GM23338 (cell line): ENCODE results near the gene SLC38A9. TPM values are rescaled to one million over a fixed set of nuclear protein-coding genes. Genes with fewer than 3 reads are reported as not detected.

Experiments used
- ATAC-seq: fragments of 200-7000 bp; cut with Tn5 transposase; 3 replicates; pipeline ENCODE4 v1.9.1; 2020
- DNase-seq: peaks from one replicate; pipeline ENCODE4 v3.0.0-alpha.2; 2015; ENCODE audit warnings: low spot score
- H2AFZ ChIP-seq: fragments of 200-600 bp; sonication (generic); 2 replicates; pipeline ENCODE4 v1.8.0; 2016; ENCODE audit warnings: antibody characterized with exemption, mild to moderate bottlenecking, moderate library complexity
- H3F3A ChIP-seq: fragments of 200-600 bp; sonication (generic); replicated peaks from 2 replicates; pipeline ENCODE4 v1.8.0; 2017; ENCODE audit warnings: antibody characterized with exemption, mixed run types, low read depth
- H3K27ac ChIP-seq: fragments of 200-600 bp; sonication (generic); 2 replicates; pipeline ENCODE4 v1.6.1; 2016; ENCODE audit warnings: low read depth
- H3K27me3 ChIP-seq: fragments of 200-600 bp; sonication (generic); 2 replicates; pipeline ENCODE4 v1.8.0; 2016; ENCODE audit warnings: mild to moderate bottlenecking, mixed run types, moderate library complexity; ENCODE audit not compliant: insufficient read depth
- H3K36me3 ChIP-seq: fragments of 200-600 bp; sonication (generic); 2 replicates; pipeline ENCODE4 v1.8.0; 2016; ENCODE audit warnings: mild to moderate bottlenecking; ENCODE audit not compliant: insufficient read depth
- H3K4me1 ChIP-seq: fragments of 200-600 bp; sonication (generic); 2 replicates; pipeline ENCODE4 v1.8.0; 2016; ENCODE audit warnings: mild to moderate bottlenecking, moderate library complexity; ENCODE audit not compliant: insufficient read depth
- H3K4me2 ChIP-seq: fragments of 200-600 bp; sonication (generic); 2 replicates; pipeline ENCODE4 v1.7.1; 2017; ENCODE audit warnings: mixed run types
- H3K4me3 ChIP-seq: fragments of 200-600 bp; sonication (generic); 2 replicates; pipeline ENCODE4 v1.6.1; 2016; ENCODE audit warnings: mixed run types
- H3K79me2 ChIP-seq: fragments of 200-600 bp; sonication (generic); replicated peaks from 2 replicates; pipeline ENCODE4 v1.8.0; 2017; ENCODE audit warnings: mild to moderate bottlenecking; ENCODE audit not compliant: insufficient read depth
- H3K9me2 ChIP-seq: fragments of 200-600 bp; sonication (generic); 2 replicates; pipeline ENCODE4 v1.8.0; 2017; ENCODE audit not compliant: insufficient read depth
- H4K20me1 ChIP-seq: fragments of 200-600 bp; sonication (generic); replicated peaks from 2 replicates; pipeline ENCODE4 v1.8.0; 2017; ENCODE audit warnings: mild to moderate bottlenecking; ENCODE audit not compliant: insufficient read depth
- H3K27ac Mint-ChIP-seq: 2 replicates; pipeline ENCODE4 v1.8.0; 2020; ENCODE audit warnings: inconsistent platforms, mild to moderate bottlenecking, moderate library complexity, mixed read lengths
- H3K27me3 Mint-ChIP-seq: 3 replicates; pipeline ENCODE4 v1.8.0; 2022; ENCODE audit warnings: low read depth, mild to moderate bottlenecking, moderate library complexity, mixed read lengths, inconsistent platforms; ENCODE audit not compliant: insufficient read depth, poor library complexity
- H3K36me3 Mint-ChIP-seq: 3 replicates; pipeline ENCODE4 v1.8.0; 2021; ENCODE audit warnings: low read depth, mild to moderate bottlenecking, inconsistent platforms, moderate library complexity, mixed read lengths
- H3K4me1 Mint-ChIP-seq: 3 replicates; pipeline ENCODE4 v1.8.0; 2020; ENCODE audit warnings: mild to moderate bottlenecking, inconsistent platforms, mixed read lengths
- H3K4me3 Mint-ChIP-seq: 3 replicates; pipeline ENCODE4 v1.8.0; 2021; ENCODE audit warnings: moderate library complexity, mild to moderate bottlenecking, inconsistent platforms, mixed read lengths
- H3K9me3 Mint-ChIP-seq: 3 replicates; pipeline ENCODE4 v1.8.0; 2020; ENCODE audit warnings: moderate library complexity, mild to moderate bottlenecking, inconsistent platforms, mixed read lengths
- CREB1 ChIP-seq: fragments of 250-450 bp; sonication (Bioruptor Pico); IDR thresholded peaks from 2 replicates; pipeline ENCODE4 v1.5.0; 2020; ENCODE audit warnings: low read depth, mild to moderate bottlenecking, moderate library complexity
- CTCF ChIP-seq, 2 experiments: fragments of 200-600 bp in 1 of 2; sonication (generic) in 1 of 2; conservative IDR thresholded peaks; 2 replicates each; pipeline versions ENCODE4 v1.5.1 to v1.6.1; 2016 to 2017; ENCODE audit warnings: antibody characterized with exemption in 2 of 2, low read depth in 2 of 2, mild to moderate bottlenecking in 2 of 2, moderate library complexity in 1 of 2
- ETS1 ChIP-seq: IDR thresholded peaks from 2 replicates; pipeline ENCODE4 v1.6.1; 2016; ENCODE audit warnings: antibody characterized with exemption
- EZH2 ChIP-seq: fragments of 200-600 bp; sonication (generic); IDR thresholded peaks from one replicate; pipeline ENCODE4 v1.8.0; 2017; ENCODE audit warnings: antibody characterized with exemption, mild to moderate bottlenecking, low read depth; ENCODE audit not compliant: unreplicated experiment
- EZH2phosphoT487 ChIP-seq: fragments of 200-600 bp; sonication (generic); IDR thresholded peaks from one replicate; pipeline ENCODE4 v1.8.1; 2018; ENCODE audit warnings: antibody characterized with exemption; ENCODE audit not compliant: unreplicated experiment
- JUNB ChIP-seq: IDR thresholded peaks from one replicate; pipeline ENCODE4 v1.6.1; 2016; ENCODE audit warnings: antibody characterized with exemption; ENCODE audit not compliant: unreplicated experiment
- NANOG ChIP-seq: IDR thresholded peaks from 2 replicates; pipeline ENCODE4 v1.6.1; 2016; ENCODE audit warnings: antibody characterized with exemption, borderline replicate concordance
- POLR2AphosphoS5 ChIP-seq: IDR thresholded peaks from 2 replicates; pipeline ENCODE4 v1.6.1; 2016; ENCODE audit warnings: antibody characterized with exemption, low read depth
- REST ChIP-seq: IDR thresholded peaks from one replicate; pipeline ENCODE4 v1.6.1; 2018; ENCODE audit warnings: antibody characterized with exemption; ENCODE audit not compliant: unreplicated experiment
- STAT1 ChIP-seq: IDR thresholded peaks from one replicate; pipeline ENCODE4 v1.6.1; 2016; ENCODE audit warnings: antibody characterized with exemption; ENCODE audit not compliant: unreplicated experiment
- ZNF114 ChIP-seq: fragments of 250-450 bp; sonication (Bioruptor Pico); IDR thresholded peaks from 2 replicates; pipeline ENCODE4 v1.5.0; 2020; ENCODE audit warnings: mild to moderate bottlenecking, moderate library complexity
- ZNF331 ChIP-seq: fragments of 250-450 bp; sonication (Bioruptor Pico); IDR thresholded peaks from 2 replicates; pipeline ENCODE4 v1.5.0; 2020; ENCODE audit warnings: low read depth, mild to moderate bottlenecking, moderate library complexity
- polyA plus RNA-seq: library from polyadenylated mRNA; unstranded; fragments of >200 nt; fragmentation: Nextera tagmentation; extraction: Ambion mirVana; gene quantifications from 2 replicates; pipeline ENCODE4 v1.2.1, GENCODE V29; 2016
- total RNA-seq: library from RNA; depleted of rRNA; stranded (reverse); fragments of >200 nt; shearing (Covaris generic); gene quantifications from 2 replicates; pipeline ENCODE4 v1.2.3, GENCODE V29; 2014
- TF ChIP-seq, protein P1 (sequence below): fragments of 250-450 bp; sonication (Bioruptor Pico); IDR thresholded peaks from 2 replicates; pipeline ENCODE4 v1.5.0; 2020; ENCODE audit warnings: mild to moderate bottlenecking, moderate library complexity

Gene SLC38A9
- total and polyA plus RNA-seq, 2 experiments from 2014 or later, result 30.8 to 64.8 TPM

DNA sequence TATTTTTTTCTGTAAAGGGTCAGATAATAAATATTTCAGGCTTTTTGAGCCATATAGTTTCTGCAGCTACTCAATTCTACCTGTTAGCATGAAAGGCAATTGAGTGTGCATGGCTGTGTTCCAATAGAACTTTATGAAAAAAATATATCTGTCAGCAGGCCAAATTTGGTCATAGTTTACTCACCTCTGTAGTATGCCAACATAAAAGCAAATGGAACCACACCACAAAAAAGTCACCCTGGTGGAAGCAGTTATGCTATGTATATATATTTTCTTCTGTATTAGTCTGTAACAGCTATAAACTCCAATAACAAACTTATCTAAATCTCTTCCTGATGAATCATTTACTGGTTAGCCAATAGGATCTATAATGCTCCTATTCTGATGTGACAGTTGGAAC lies 3.4 kb downstream of the SLC38A9 start:
- H3K36me3 ChIP-seq, result no peaks in the 10 kb centered on the region; the same call in none of the 2 replicates
- H3K79me2 ChIP-seq, result peaks cover 56% of the 10 kb centered on the region
- H3K9me3 Mint-ChIP-seq, result peaks cover 4% of the 10 kb centered on the region; the same call in 1 of the 3 replicates
- H3K4me1 ChIP-seq, result no peaks in the 10 kb centered on the region
- peaks cover 27% of the 10 kb centered on the region; the same call in 2 of the 3 replicates for H3K36me3 Mint-ChIP-seq
- peaks cover 7% of the 10 kb centered on the region for H3K27me3 Mint-ChIP-seq
- no peaks in the 10 kb centered on the region for H3K27me3 ChIP-seq
- ATAC-seq (no peak), DNase-seq (no peak)
- no peak for TF ChIP-seq CTCF (conservative IDR thresholded peaks at IDR 0.05; ENCODE audit: low read depth in 2 of 2)
- TF ChIP-seq ETS1, result no peak
- TF ChIP-seq, protein P1, sequence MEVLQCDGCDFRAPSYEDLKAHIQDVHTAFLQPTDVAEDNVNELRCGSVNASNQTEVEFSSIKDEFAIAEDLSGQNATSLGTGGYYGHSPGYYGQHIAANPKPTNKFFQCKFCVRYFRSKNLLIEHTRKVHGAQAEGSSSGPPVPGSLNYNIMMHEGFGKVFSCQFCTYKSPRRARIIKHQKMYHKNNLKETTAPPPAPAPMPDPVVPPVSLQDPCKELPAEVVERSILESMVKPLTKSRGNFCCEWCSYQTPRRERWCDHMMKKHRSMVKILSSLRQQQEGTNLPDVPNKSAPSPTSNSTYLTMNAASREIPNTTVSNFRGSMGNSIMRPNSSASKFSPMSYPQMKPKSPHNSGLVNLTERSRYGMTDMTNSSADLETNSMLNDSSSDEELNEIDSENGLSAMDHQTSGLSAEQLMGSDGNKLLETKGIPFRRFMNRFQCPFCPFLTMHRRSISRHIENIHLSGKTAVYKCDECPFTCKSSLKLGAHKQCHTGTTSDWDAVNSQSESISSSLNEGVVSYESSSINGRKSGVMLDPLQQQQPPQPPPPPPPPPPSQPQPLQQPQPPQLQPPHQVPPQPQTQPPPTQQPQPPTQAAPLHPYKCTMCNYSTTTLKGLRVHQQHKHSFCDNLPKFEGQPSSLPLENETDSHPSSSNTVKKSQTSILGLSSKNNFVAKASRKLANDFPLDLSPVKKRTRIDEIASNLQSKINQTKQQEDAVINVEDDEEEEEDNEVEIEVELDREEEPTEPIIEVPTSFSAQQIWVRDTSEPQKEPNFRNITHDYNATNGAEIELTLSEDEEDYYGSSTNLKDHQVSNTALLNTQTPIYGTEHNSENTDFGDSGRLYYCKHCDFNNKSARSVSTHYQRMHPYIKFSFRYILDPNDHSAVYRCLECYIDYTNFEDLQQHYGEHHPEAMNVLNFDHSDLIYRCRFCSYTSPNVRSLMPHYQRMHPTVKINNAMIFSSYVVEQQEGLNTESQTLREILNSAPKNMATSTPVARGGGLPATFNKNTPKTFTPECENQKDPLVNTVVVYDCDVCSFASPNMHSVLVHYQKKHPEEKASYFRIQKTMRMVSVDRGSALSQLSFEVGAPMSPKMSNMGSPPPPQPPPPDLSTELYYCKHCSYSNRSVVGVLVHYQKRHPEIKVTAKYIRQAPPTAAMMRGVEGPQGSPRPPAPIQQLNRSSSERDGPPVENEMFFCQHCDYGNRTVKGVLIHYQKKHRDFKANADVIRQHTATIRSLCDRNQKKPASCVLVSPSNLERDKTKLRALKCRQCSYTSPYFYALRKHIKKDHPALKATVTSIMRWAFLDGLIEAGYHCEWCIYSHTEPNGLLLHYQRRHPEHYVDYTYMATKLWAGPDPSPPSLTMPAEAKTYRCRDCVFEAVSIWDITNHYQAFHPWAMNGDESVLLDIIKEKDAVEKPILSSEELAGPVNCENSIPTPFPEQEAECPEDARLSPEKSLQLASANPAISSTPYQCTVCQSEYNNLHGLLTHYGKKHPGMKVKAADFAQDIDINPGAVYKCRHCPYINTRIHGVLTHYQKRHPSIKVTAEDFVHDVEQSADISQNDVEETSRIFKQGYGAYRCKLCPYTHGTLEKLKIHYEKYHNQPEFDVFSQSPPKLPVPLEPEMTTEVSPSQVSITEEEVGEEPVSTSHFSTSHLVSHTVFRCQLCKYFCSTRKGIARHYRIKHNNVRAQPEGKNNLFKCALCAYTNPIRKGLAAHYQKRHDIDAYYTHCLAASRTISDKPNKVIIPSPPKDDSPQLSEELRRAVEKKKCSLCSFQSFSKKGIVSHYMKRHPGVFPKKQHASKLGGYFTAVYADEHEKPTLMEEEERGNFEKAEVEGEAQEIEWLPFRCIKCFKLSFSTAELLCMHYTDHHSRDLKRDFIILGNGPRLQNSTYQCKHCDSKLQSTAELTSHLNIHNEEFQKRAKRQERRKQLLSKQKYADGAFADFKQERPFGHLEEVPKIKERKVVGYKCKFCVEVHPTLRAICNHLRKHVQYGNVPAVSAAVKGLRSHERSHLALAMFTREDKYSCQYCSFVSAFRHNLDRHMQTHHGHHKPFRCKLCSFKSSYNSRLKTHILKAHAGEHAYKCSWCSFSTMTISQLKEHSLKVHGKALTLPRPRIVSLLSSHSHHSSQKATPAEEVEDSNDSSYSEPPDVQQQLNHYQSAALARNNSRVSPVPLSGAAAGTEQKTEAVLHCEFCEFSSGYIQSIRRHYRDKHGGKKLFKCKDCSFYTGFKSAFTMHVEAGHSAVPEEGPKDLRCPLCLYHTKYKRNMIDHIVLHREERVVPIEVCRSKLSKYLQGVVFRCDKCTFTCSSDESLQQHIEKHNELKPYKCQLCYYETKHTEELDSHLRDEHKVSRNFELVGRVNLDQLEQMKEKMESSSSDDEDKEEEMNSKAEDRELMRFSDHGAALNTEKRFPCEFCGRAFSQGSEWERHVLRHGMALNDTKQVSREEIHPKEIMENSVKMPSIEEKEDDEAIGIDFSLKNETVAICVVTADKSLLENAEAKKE (CRISPR knock-in tag), result no peak
- no peak for TF ChIP-seq ZNF114 (CRISPR knock-in tag)
- no peak for TF ChIP-seq CREB1 (CRISPR knock-in tag)
- TF ChIP-seq REST, result no peak
- TF ChIP-seq NANOG, result no peak
- TF ChIP-seq POLR2AphosphoS5, result no peak
- no peak for TF ChIP-seq STAT1
- no peak for TF ChIP-seq JUNB
- TF ChIP-seq EZH2, result no peak
- no peak for TF ChIP-seq EZH2phosphoT487
- no peak for TF ChIP-seq ZNF331 (CRISPR knock-in tag)
- H3K27ac ChIP-seq, result no peak overlapping the region
- no peaks in the 10 kb centered on the region for H3F3A ChIP-seq
- H4K20me1 ChIP-seq, result peaks cover 3% of the 10 kb centered on the region; the same call in 1 of the 2 replicates
- no peak overlapping the region for H3K27ac Mint-ChIP-seq
- H3K4me3 ChIP-seq, result no peak overlapping the region
- H3K9me2 ChIP-seq, result no peaks in the 10 kb centered on the region
- H2AFZ ChIP-seq, result no peak overlapping the region
- H3K4me2 ChIP-seq, result no peak overlapping the region
- peaks cover 6% of the 10 kb centered on the region; the same call in 1 of the 3 replicates for H3K4me1 Mint-ChIP-seq
- no peak overlapping the region for H3K4me3 Mint-ChIP-seq
